OCI-LY1 (cell line): Measurements from ENCODE around the gene TAS2R41.

Source experiments
- H2AFZ ChIP-seq: fragments of 200-600 bp; sonication (generic), shearing (Covaris generic); 2 replicates; pipeline ENCODE4 v1.6.0; 2014; ENCODE audit warnings: antibody characterized with exemption, mild to moderate bottlenecking, low read length
- H3F3A ChIP-seq: fragments of 200-600 bp; sonication (generic), shearing (Covaris generic); 2 replicates; pipeline ENCODE4 v1.6.0; 2014; ENCODE audit warnings: mild to moderate bottlenecking, antibody characterized with exemption, low read length, moderate library complexity; ENCODE audit not compliant: insufficient read depth
- H3K27ac ChIP-seq: fragments of 200-600 bp; sonication (generic); 2 replicates; pipeline ENCODE4 v1.5.1; 2014; ENCODE audit warnings: low read length, mixed run types, mild to moderate bottlenecking, low read depth; ENCODE audit not compliant: poor library complexity, severe bottlenecking
- H3K27me3 ChIP-seq: fragments of 200-600 bp; sonication (generic); 2 replicates; pipeline ENCODE4 v1.6.0; 2014; ENCODE audit warnings: antibody characterized with exemption, mild to moderate bottlenecking, low read length, moderate library complexity; ENCODE audit not compliant: insufficient read depth
- H3K36me3 ChIP-seq: fragments of 200-600 bp; sonication (generic); 2 replicates; pipeline ENCODE4 v1.6.1; 2014; ENCODE audit warnings: mild to moderate bottlenecking, antibody characterized with exemption, low read length, moderate library complexity, mixed read lengths; ENCODE audit not compliant: insufficient read depth
- H3K4me1 ChIP-seq: fragments of 200-600 bp; sonication (generic); 2 replicates; pipeline ENCODE4 v1.5.1; 2014; ENCODE audit warnings: mild to moderate bottlenecking, low read length, moderate library complexity; ENCODE audit not compliant: insufficient read depth, severe bottlenecking
- H3K4me2 ChIP-seq: fragments of 200-600 bp; sonication (generic), shearing (Covaris generic); 2 replicates; pipeline ENCODE4 v1.6.1; 2014; ENCODE audit warnings: low read length
- H3K4me3 ChIP-seq: fragments of 200-600 bp; sonication (generic); 2 replicates; pipeline ENCODE4 v1.5.1; 2014; ENCODE audit warnings: low read length, low read depth, mild to moderate bottlenecking, mixed read lengths; ENCODE audit not compliant: poor library complexity, severe bottlenecking
- H3K79me2 ChIP-seq: fragments of 200-600 bp; shearing (Covaris generic); 2 replicates; pipeline ENCODE4 v1.6.1; 2016; ENCODE audit warnings: mixed run types, low read length, mixed read lengths; ENCODE audit not compliant: insufficient read depth
- H3K9ac ChIP-seq: fragments of 200-600 bp; sonication (generic), shearing (Covaris generic); 2 replicates; pipeline ENCODE4 v1.6.1; 2014; ENCODE audit warnings: mild to moderate bottlenecking, low read length, mixed read lengths
- H3K9me2 ChIP-seq: fragments of 200-600 bp; sonication (generic), shearing (Covaris generic); 2 replicates; pipeline ENCODE4 v1.6.1; 2014; ENCODE audit warnings: low read depth, mild to moderate bottlenecking, low read length, mixed read lengths
- H3K9me3 ChIP-seq: fragments of 200-600 bp; shearing (Covaris generic); 2 replicates; pipeline ENCODE4 v1.6.1; 2014; ENCODE audit warnings: low read length, mixed read lengths
- H4K20me1 ChIP-seq: fragments of 200-600 bp; sonication (generic), shearing (Covaris generic); 2 replicates; pipeline ENCODE4 v1.6.0; 2016; ENCODE audit warnings: mild to moderate bottlenecking, low read length; ENCODE audit not compliant: insufficient read depth
- EZH2 ChIP-seq: fragments of 200-600 bp; sonication (generic), shearing (Covaris generic); IDR thresholded peaks from 2 replicates; pipeline ENCODE4 v1.8.0; 2017; ENCODE audit warnings: borderline replicate concordance, mixed run types, mild to moderate bottlenecking, antibody characterized with exemption, low read length, moderate library complexity, mixed read lengths
- TF ChIP-seq, protein P1 (sequence below): fragments of 200-600 bp; sonication (generic), shearing (Covaris generic); IDR thresholded peaks from 2 replicates; pipeline ENCODE4 v1.5.1; 2017; ENCODE audit warnings: mild to moderate bottlenecking, antibody characterized with exemption, low read length, moderate library complexity, mixed read lengths

The TAS2R41 gene

DNA sequence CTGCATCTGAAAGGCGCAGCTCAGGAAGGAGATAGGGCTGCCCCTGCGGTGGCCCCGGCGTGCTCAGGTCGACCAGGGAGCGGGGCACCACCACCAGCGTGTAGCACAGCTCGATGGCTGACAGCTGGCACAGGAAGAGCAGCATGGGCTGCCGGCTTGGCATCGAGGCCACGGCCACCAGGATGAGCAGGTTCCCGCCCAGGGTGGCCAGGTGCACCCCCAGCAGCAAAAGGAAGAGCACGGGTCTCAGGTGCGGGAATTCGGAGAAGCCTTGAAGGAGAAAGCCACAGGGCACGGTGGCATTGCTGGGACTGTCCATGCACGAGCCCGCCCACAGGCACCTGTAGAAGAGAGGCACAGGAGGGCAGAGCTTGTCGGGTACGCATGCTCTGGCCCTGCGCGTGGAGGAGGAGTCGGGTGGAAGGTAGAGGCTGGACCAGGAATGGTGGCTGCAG is 33.9 kb downstream of the TAS2R41 start:
- Histone ChIP-seq H2AFZ (no peak overlapping the region), H3K9me3 (no peaks in the 10 kb centered on the region), H3K4me3 (no peak overlapping the region), H3K9ac (no peak overlapping the region), H3K4me1 (no peaks in the 10 kb centered on the region), H3K27me3 (no peaks in the 10 kb centered on the region), H3K9me2 (no peaks in the 10 kb centered on the region), H3K79me2 (no peaks in the 10 kb centered on the region), H3K36me3 (no peaks in the 10 kb centered on the region), H4K20me1 (no peaks in the 10 kb centered on the region), H3F3A (no peaks in the 10 kb centered on the region), H3K27ac (no peak overlapping the region), H3K4me2 (no peak overlapping the region)
- TF ChIP-seq, protein P1, sequence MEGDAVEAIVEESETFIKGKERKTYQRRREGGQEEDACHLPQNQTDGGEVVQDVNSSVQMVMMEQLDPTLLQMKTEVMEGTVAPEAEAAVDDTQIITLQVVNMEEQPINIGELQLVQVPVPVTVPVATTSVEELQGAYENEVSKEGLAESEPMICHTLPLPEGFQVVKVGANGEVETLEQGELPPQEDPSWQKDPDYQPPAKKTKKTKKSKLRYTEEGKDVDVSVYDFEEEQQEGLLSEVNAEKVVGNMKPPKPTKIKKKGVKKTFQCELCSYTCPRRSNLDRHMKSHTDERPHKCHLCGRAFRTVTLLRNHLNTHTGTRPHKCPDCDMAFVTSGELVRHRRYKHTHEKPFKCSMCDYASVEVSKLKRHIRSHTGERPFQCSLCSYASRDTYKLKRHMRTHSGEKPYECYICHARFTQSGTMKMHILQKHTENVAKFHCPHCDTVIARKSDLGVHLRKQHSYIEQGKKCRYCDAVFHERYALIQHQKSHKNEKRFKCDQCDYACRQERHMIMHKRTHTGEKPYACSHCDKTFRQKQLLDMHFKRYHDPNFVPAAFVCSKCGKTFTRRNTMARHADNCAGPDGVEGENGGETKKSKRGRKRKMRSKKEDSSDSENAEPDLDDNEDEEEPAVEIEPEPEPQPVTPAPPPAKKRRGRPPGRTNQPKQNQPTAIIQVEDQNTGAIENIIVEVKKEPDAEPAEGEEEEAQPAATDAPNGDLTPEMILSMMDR, result no peak
- TF ChIP-seq EZH2, result no peak

GRCh38 chr7:143512488-143513340 is 35.0 kb downstream of the TAS2R41 start:
- no peak overlapping the region for H3K4me2 ChIP-seq
- no peak overlapping the region for H2AFZ ChIP-seq
- H3K27ac ChIP-seq, result no peak overlapping the region
- H3K4me3 ChIP-seq, result no peak overlapping the region
- H3F3A ChIP-seq, result no peaks in the 10 kb centered on the region
- H3K4me1 ChIP-seq, result no peaks in the 10 kb centered on the region
- H3K9me2 ChIP-seq, result no peaks in the 10 kb centered on the region
- no peaks in the 10 kb centered on the region for H3K9me3 ChIP-seq
- H3K9ac ChIP-seq, result no peak overlapping the region
- no peaks in the 10 kb centered on the region for H3K36me3 ChIP-seq
- H3K27me3 ChIP-seq, result no peaks in the 10 kb centered on the region
- no peaks in the 10 kb centered on the region for H4K20me1 ChIP-seq
- TF ChIP-seq EZH2, result no peak
- TF ChIP-seq, protein P1, result no peak
- no peaks in the 10 kb centered on the region for H3K79me2 ChIP-seq

- Histone ChIP-seq H3K27me3 (no peaks in the 10 kb centered on the region), H3K27ac (no peak overlapping the region), H3F3A (no peaks in the 10 kb centered on the region), H3K79me2 (no peaks in the 10 kb centered on the region), H4K20me1 (no peaks in the 10 kb centered on the region), H3K9ac (no peak overlapping the region), H3K9me2 (no peaks in the 10 kb centered on the region), H3K36me3 (no peaks in the 10 kb centered on the region), H2AFZ (no peak overlapping the region), H3K9me3 (no peaks in the 10 kb centered on the region), H3K4me3 (no peak overlapping the region), H3K4me1 (no peaks in the 10 kb centered on the region), H3K4me2 (no peak overlapping the region)
- TF ChIP-seq, protein P1, result no peak
- no peak for TF ChIP-seq EZH2
These were observed 36.8 kb downstream of the TAS2R41 start for GRCh38 chr7:143514487-143514886.
